Effector memory CD8-positive, alpha-beta T cell (primary cell): ENCODE measurements around the gene SMYD3.

Experiments
- ATAC-seq: fragments of 150-1000 bp; cut with Tn5 transposase; replicated peaks from 2 replicates; pipeline ENCODE4 v1.10.0; 2021; ENCODE audit warnings: mild to moderate bottlenecking, moderate library complexity
- DNase-seq, 3 experiments: peaks; one replicate each; pipeline ENCODE4 v3.0.0; 2021
- H3K27ac Mint-ChIP-seq, 2 donors: one replicate each; pipeline ENCODE4 v1.8.0; 2022; ENCODE audit warnings: mild to moderate bottlenecking in 2 of 2, mixed read lengths in 2 of 2, moderate library complexity in 2 of 2
- H3K27me3 Mint-ChIP-seq, 2 donors: one replicate each; pipeline ENCODE4 v1.8.0; 2022; ENCODE audit warnings: mixed read lengths in 2 of 2
- H3K36me3 Mint-ChIP-seq: one replicate; pipeline ENCODE4 v1.8.0; 2022; ENCODE audit warnings: mild to moderate bottlenecking, moderate library complexity, mixed read lengths; ENCODE audit not compliant: insufficient read depth
- H3K4me1 Mint-ChIP-seq, 2 donors: one replicate each; pipeline ENCODE4 v1.8.0; 2022; ENCODE audit warnings: low read depth in 2 of 2, mixed read lengths in 2 of 2
- H3K4me3 Mint-ChIP-seq, 2 donors: one replicate each; pipeline ENCODE4 v1.8.0; 2022; ENCODE audit warnings: mild to moderate bottlenecking in 2 of 2, mixed read lengths in 2 of 2, moderate library complexity in 2 of 2
- H3K9me3 Mint-ChIP-seq, 2 donors: one replicate each; pipeline ENCODE4 v1.8.0; 2022; ENCODE audit warnings: mixed read lengths in 2 of 2

Gene SMYD3

DNA sequence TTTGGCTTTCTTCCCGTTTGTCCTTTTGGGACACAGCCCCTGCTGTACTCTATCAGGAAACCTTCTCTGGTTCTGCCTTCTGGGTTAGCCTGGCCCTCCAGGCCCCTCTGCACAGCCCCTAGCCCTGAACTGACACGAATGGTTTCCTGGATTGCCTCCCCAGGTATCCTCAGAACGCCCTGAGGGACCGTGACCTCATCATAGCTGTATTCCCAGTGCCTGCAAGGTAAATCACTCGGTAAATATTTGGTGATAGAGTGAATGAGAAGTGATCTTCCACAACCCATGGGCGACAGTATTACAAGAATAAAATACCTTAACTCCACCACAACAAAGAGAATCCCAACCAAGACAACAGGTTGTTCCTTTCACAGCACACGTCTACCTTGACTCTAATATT lies 637.2 kb downstream of the SMYD3 start:
- H3K27ac Mint-ChIP-seq = peak overlapping the region in 1 of 2 donors; percentile 39
- no peak for ATAC-seq
- H3K36me3 Mint-ChIP-seq = peaks cover 3% of the 10 kb centered on the region
- no peaks in the 10 kb centered on the region for H3K9me3 Mint-ChIP-seq
- H3K27me3 Mint-ChIP-seq = no peaks in the 10 kb centered on the region
- H3K4me3 Mint-ChIP-seq = no peak overlapping the region
- no peak for DNase-seq
- no peaks in the 10 kb centered on the region for H3K4me1 Mint-ChIP-seq

- peaks cover 3% of the 10 kb centered on the region for H3K36me3 Mint-ChIP-seq
- H3K9me3 Mint-ChIP-seq = no peaks in the 10 kb centered on the region
- H3K27ac Mint-ChIP-seq = no peak overlapping the region
- H3K4me3 Mint-ChIP-seq = no peak overlapping the region
- no peaks in the 10 kb centered on the region for H3K27me3 Mint-ChIP-seq
- DNase-seq (no peak), ATAC-seq (no peak)
- H3K4me1 Mint-ChIP-seq = no peaks in the 10 kb centered on the region
Measured at GRCh38 chr1:245867738-245868137, 639.3 kb downstream of the SMYD3 start.

- Mint-ChIP-seq H3K27me3 (no peaks in the 10 kb centered on the region), H3K27ac (peak overlapping the region; percentile 11 to 14), H3K4me3 (no peak overlapping the region), H3K9me3 (no peaks in the 10 kb centered on the region), H3K36me3 (peaks cover 7% of the 10 kb centered on the region), H3K4me1 (no peaks in the 10 kb centered on the region)
- DNase-seq (no peak), ATAC-seq (no peak)
Measured at GRCh38 chr1:245864872-245865271, 642.2 kb downstream of the SMYD3 start.

DNA sequence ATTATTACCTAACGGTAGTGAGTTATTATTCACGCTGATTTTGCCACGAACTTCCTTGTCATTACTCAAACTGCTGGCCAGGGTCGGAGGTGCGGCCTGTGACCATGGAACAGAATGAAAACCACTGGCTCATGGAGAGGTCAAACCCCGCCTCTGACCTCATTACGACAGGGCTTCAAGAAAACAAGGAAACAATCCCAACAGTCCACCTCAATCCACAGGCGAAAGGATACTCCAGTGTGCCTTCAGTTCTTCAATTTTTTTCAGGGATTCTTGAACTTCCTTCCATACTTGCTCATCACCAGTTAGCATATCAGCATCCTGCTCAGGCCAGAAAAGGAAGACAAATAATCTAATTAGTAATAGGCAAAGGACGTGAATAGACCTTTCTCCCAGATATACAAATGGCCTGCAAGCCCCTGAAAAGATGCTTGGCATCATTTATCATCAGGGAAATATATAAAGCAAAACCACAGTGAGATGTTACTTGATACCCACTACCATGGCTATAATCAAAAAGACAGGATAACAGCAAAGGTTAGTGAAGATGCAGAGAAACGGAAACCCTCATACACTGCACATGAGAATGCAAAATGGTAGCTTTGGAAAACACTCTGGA lies 643.4 kb downstream of the SMYD3 start:
- H3K27me3 Mint-ChIP-seq = no peaks in the 10 kb centered on the region
- ATAC-seq = no peak
- no peak for DNase-seq
- peaks cover 7% of the 10 kb centered on the region for H3K36me3 Mint-ChIP-seq
- H3K27ac Mint-ChIP-seq = no peak overlapping the region
- no peak overlapping the region for H3K4me3 Mint-ChIP-seq
- no peaks in the 10 kb centered on the region for H3K9me3 Mint-ChIP-seq
- no peaks in the 10 kb centered on the region for H3K4me1 Mint-ChIP-seq

DNA sequence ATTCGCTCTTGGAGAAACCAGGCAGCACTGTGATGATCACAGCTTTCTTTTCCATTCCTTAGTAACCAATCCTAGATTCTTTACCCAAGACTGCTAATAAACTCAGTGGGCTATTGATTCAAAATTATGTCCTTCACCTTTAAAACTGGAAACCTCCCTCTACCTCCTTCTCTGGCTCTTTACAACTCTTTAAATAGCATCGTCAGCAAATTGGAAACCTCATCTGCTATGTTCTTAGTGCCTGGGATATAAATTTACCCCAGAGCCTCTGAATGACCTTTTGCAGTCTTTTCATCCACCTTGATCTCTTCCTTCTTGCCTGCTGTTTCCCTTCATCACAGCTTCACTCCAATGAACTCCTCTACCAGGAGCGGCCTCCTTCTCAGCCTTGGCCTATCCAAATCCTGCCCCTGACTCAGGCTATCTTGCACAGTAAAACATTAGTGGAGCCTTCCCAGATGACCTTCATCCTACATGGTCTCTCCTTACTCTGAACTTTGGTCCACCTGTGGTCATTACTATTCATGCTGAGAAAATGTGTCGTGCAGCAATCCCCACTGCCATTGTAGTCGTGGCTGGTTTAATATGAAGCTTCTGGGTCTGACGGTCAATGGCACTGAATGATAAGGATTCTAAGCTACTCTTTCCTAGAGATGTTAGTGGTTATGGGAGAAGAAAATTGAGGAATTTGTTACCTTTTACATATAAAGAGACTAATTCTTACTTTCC lies 644.1 kb downstream of the SMYD3 start:
- DNase-seq (no peak), ATAC-seq (no peak)
- peaks cover 7% of the 10 kb centered on the region for H3K36me3 Mint-ChIP-seq
- H3K27me3 Mint-ChIP-seq = no peaks in the 10 kb centered on the region
- no peak overlapping the region for H3K27ac Mint-ChIP-seq
- no peaks in the 10 kb centered on the region for H3K9me3 Mint-ChIP-seq
- H3K4me1 Mint-ChIP-seq = no peaks in the 10 kb centered on the region
- no peak overlapping the region for H3K4me3 Mint-ChIP-seq

- ATAC-seq (no peak), DNase-seq (no peak)
- H3K27ac Mint-ChIP-seq = no peak overlapping the region
- H3K4me3 Mint-ChIP-seq = no peak overlapping the region
- no peaks in the 10 kb centered on the region for H3K9me3 Mint-ChIP-seq
- H3K36me3 Mint-ChIP-seq = peaks cover 10% of the 10 kb centered on the region
- H3K4me1 Mint-ChIP-seq = no peaks in the 10 kb centered on the region
- H3K27me3 Mint-ChIP-seq = no peaks in the 10 kb centered on the region
Measured at GRCh38 chr1:245860657-245861544, 646.2 kb downstream of the SMYD3 start.

GRCh38 chr1:245859493-245860114 lies 647.5 kb downstream of the SMYD3 start:
- Mint-ChIP-seq H3K27ac (no peak overlapping the region), H3K4me3 (no peak overlapping the region), H3K27me3 (no peaks in the 10 kb centered on the region), H3K36me3 (peaks cover 13% of the 10 kb centered on the region), H3K9me3 (peaks cover 0 to 3% of the 10 kb centered on the region in 2 donors), H3K4me1 (no peaks in the 10 kb centered on the region)
- DNase-seq (no peak), ATAC-seq (no peak)

DNA sequence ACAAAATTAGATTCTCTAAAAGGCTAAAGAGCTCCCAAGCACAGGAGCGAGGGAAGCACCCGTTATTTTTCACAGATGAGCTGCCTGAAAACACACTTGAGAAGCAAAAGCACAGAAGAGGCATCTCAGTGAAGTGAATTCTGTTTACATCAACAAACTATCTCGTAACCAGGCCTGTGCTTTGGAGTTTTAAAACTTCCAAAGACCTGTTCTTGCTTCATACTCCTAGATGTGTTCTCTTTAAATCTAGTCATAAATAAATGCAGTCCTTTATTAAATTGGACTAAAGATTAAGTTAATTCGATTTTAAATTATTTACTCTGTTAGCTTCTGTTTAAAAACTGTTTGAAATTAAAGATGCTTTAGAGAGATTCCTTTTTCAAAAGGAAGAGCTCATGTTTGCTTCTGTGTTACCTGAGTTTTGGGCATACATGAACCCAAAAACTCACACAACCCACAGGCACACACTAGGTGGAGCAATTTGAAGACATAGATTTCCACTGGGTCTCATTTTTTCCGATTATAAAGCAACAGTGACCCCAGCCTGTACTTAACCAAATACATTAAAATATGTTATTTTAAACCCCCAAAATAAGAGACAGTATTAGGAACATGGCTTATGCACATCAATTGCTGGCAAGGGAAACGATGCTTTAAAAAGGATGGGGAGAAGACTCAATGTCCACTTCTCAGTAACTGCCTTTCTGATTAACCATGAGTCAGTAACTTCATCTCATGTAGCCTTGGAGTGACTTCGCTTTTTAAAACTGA lies 648.2 kb downstream of the SMYD3 start:
- Mint-ChIP-seq H3K36me3 (peaks cover 13% of the 10 kb centered on the region), H3K27me3 (no peaks in the 10 kb centered on the region), H3K27ac (no peak overlapping the region), H3K4me3 (no peak overlapping the region), H3K9me3 (peaks cover 0 to 8% of the 10 kb centered on the region in 2 donors), H3K4me1 (no peaks in the 10 kb centered on the region)
- no peak for DNase-seq
- ATAC-seq = no peak

DNA sequence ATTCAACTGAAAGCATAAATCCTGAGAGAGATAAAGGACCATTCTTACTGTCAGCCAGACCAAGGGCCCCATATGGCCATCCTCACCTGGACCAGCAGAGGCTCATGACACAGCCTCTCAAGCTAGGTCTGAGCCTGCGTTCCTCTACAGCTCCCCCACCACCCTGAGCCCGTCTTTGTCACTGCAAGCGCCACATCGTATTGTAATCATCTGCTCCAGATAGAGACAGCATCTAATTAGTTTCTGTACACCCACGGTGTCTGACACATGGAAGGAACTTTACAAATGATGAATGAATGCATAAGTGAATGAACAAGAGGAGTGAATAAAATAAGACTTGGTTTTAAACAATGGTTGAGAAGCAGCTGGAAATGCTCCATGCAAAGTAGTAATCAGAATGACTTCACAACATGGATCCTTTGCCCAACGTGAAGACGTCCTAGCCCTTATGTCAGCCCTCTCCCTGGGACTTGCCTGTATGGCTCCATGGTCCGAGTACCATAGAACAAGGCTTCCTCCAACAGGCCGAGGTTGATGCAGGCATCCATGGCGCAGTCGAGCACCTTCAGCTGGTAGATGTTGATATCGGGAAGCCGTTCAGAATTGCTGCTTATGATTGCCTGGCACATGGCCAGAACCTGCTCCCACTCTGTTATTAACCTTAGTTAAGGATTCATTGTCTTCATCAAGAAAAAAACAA lies 648.9 kb downstream of the SMYD3 start:
- no peaks in the 10 kb centered on the region for H3K27me3 Mint-ChIP-seq
- H3K4me3 Mint-ChIP-seq = no peak overlapping the region
- peaks cover 0 to 8% of the 10 kb centered on the region in 2 donors for H3K9me3 Mint-ChIP-seq
- H3K4me1 Mint-ChIP-seq = no peaks in the 10 kb centered on the region
- peaks cover 13% of the 10 kb centered on the region for H3K36me3 Mint-ChIP-seq
- no peak for ATAC-seq
- no peak for DNase-seq
- H3K27ac Mint-ChIP-seq = no peak overlapping the region

- Mint-ChIP-seq H3K27ac (peak overlapping the region in 1 of 2 donors; percentile 42), H3K27me3 (no peaks in the 10 kb centered on the region), H3K4me1 (no peaks in the 10 kb centered on the region), H3K36me3 (peaks cover 8% of the 10 kb centered on the region), H3K4me3 (no peak overlapping the region), H3K9me3 (peaks cover 0 to 8% of the 10 kb centered on the region in 2 donors)
- ATAC-seq (no peak), DNase-seq (no peak)
Measured at GRCh38 chr1:245856944-245857531, 650.0 kb downstream of the SMYD3 start.

- no peak overlapping the region for H3K27ac Mint-ChIP-seq
- no peak for ATAC-seq
- H3K9me3 Mint-ChIP-seq = peaks cover 0 to 8% of the 10 kb centered on the region in 2 donors
- no peaks in the 10 kb centered on the region for H3K27me3 Mint-ChIP-seq
- no peak for DNase-seq
- H3K4me3 Mint-ChIP-seq = no peak overlapping the region
- peaks cover 5% of the 10 kb centered on the region for H3K36me3 Mint-ChIP-seq
- H3K4me1 Mint-ChIP-seq = no peaks in the 10 kb centered on the region
Measured at GRCh38 chr1:245855846-245856730, 651.0 kb downstream of the SMYD3 start.
